GM18907 (cell line): ENCODE data around the gene FHIP2A.
"Not testable (repeated sequence)": the region's sequence is repeated elsewhere in the genome, so short reads cannot be mapped to it uniquely, and the experiment has no call there.

ENCODE experiments used
- ATAC-seq: cut with Tn5 transposase; IDR thresholded peaks from one replicate; pipeline ENCODE4 v1.9.1; 2021; ENCODE audit warnings: mild to moderate bottlenecking, moderate library complexity; ENCODE audit not compliant: unreplicated experiment

FHIP2A gene

DNA sequence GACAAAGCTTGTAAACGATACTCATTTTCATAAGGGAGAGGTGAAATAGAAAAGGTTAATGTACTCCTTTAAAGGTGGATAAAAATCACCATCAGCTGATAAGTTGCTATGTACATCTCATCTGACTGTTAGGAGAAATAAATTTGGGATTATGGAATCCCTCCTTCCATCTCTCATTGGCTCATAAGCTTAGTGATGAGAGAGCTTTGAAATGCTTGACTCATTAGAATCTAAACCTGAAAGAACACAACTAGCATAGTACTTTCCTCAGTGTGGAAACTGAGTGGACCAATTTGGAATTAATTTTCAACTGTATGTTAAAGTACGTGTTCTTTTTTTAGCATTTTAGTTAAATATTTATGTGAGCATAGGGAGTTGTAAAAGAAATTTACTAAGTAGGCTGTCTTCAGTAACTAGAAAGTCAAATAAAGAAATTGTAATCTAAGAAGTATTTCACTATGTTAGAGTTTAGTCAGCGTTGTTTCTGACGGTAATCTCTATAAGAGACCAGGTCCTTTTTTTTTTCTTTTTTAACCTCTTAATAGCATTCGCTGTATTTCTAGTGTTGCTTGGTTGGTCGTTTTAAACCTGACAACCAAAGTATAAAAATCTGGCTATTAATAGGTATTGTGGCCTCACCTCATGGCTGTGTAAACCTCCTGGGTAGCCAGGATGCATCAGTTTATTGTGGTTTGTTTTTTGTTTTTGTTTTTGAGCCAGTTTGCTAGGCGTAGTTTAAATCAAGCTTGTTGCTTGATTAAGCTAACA is 34.4 kb downstream of the FHIP2A start:
- ATAC-seq = no peak

DNA sequence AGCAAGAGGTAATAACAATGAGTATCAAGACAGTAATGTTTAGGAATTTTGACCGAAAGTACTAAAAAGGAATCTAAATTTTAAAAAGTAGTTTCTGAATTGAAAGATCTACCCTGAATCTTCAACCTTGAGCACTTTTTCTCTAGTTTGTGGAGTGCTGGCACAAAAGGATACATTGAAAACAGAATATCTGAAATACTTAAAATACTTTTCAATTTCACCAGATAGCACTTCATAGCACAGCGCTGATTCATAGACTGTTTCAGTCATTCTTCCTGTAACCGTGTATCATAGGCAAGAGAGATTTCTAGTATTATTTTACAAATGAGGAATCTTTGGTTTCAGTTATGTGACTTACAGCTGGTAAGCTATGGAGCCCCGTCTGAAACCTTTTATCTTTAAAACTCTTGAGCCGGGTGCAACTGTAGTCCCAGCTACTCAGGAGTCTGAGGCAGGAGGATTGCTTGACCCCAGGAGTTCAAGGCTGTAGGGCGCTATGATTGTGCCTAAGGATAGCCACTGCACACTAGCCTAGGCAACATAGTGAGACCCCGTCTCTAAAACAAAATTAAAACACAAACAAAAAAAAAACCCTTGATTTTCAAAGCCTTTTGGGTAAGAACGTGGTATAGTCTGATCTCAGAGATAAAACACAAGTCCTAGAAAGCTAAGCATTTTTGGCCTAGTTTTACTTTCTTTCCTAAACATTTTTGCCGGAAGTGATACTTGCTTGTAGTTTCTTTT is 35.1 kb downstream of the FHIP2A start:
- no peak for ATAC-seq

- not testable (repeated sequence) for ATAC-seq
Measured at GRCh38 chr10:114857288-114857565, 35.6 kb downstream of the FHIP2A start.

DNA sequence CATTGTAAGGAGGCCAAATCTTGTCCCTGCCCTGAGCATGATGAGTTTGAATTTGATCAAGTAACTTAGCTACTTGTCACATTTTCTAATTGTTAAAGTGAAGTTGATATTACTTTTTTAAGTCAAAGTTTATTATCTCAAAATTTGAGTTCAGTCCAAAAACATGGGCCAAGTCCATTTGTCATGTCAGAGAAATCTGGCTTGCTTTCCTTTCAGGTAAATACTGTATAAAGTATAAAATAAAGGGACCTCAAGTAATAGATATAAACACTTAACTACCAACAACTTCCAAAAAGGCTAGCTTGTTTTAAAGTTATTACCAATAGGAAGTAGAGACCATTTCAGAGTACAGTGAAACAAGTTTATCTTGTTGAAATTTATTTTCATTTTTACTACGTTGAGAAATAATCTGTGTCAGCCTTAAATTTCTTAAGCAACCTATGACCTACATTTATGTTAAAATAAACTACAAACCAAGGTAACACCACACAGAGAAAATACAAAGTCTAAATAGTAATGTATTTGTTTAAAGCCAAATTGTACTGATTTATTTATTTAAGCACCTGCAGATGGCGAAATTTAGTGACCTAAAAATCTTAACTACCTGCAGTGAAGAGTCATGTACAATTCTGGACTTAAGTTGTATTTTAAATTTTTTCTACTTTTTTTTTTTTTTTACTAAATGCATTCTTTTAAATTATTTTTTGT is 36.5 kb downstream of the FHIP2A start:
- ATAC-seq = no peak

- no peak for ATAC-seq
Measured at GRCh38 chr10:114859222-114859621, 37.6 kb downstream of the FHIP2A start.

DNA sequence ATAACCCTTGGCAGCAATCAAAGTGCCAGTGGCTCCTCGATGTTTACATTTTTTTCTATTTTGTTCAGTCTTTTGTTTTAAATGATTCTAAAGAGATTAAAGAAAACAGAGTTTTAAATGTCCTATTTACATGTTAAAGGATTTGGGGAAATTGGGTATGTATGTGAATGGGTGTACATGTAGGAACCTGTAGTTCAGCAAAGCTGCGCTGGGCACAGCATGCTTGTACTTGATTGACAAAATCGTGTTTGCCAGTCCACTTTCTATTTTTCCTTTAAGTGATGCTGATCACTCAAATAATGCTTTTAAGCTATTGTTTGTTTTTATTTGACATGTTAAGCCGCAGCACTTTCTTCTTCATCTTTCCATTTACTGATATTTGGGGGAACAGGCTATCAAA is 40.9 kb downstream of the FHIP2A start:
- no peak for ATAC-seq

- ATAC-seq = no peak
Measured at GRCh38 chr10:114867365-114867764, 45.8 kb downstream of the FHIP2A start.

DNA sequence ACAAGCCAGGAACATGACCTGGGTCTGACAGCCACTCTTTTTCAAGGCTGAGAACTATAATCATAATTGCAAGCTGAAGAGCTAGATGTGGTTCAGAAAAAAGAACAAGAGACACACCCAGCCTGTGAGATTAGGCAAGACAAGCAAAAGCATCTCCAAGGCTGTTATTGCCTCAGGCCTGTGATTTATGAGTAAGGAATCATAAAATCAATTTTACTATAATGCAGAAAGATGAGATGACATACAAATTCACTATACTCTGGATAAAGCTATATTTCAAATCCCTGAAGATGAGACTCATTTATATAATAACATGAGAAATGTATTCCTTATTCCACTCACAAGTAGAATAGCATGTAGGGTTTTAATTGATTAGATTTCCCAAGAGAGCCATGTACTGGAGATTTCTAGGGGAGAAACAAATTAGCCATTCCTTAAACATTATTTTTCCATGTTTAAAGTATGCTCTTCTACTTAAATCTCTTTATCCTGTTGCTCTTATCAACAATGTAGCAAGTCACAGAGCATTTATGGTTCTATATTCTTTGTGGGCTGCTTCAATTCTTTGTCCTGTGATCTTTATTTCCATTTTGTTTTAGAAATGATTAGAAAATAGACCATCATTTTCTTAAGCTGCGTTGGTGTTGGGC is 47.4 kb downstream of the FHIP2A start:
- ATAC-seq = no peak

DNA sequence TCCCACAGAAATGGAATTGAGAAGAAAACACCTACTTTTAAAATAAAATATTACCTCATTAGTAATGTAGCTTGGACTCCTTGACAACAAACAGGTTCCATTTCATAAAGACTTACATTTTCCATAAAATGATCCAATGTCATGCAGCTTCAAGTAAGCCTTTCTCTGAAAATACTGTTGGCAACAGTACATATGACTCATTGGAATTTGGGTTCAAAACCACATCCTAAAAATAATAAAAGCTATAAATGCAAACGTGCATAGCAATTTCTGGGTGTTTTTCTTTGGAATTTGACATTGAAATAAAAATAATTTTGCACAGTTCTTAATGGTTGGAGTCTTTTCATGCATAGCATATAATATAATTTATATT is 47.9 kb downstream of the FHIP2A start:
- no peak for ATAC-seq

DNA sequence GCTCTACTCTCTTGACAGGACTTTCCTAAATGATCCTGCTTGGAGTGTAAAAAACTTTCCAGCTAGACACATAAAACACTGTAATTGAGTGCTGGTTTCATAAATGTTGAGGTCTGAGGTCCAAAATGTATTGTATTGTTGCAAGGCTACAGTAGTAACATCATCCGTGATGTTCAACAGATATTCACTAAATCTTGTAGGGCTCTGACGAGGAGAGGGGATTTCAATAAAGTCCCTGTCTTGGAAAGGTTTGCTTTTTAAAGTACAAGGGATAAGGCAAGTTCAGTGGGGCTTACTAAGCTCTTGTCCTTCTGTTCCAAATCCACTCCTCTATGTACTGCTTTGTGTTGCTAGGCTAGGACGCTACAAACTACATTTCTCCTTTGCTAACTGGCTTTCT is 48.9 kb downstream of the FHIP2A start:
- no peak for ATAC-seq

DNA sequence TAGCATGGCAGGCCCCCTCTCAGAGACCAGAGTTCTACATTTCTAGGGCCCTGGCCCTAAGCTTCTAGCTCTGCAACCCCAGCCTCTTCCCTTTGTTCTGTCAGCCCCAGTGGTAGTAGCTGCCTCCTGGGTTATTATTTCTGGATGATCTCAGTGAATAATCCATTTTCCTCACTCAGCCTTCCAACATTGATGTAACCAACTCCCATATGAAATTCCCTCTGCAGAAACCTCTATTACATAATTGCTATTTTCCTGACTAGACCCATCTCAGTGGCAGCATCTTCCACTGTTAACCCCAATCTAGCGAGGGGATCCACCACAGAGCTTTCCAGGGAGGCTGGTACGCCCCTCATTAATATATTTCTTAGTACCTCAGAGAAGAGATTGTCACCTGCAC is 49.8 kb downstream of the FHIP2A start:
- ATAC-seq = no peak
